ENCODE results near the gene SSR3.

- TF ChIP-seq EP300 (IDR thresholded peaks at IDR 0.05; ENCODE audit: borderline replicate concordance in 1 of 2, low read depth in 2 of 2, low read length in 2 of 2) (no peak), CTCF (IDR thresholded peaks at IDR 0.05; ENCODE audit: control extremely low read depth in 1 of 3, insufficient read depth in 1 of 3, low read depth in 1 of 3, low read length in 3 of 3) (no peak), ASH2L (IDR thresholded peaks at IDR 0.05; ENCODE audit: low read length) (no peak)
These were observed 7.3 kb downstream of the SSR3 start for GRCh38 chr3:156547637-156548036.
